IMR-90 (cell line): ENCODE data around the gene IL6ST. TPM values are rescaled to one million over a fixed set of nuclear protein-coding genes. Genes with fewer than 3 reads are reported as not detected.

Experiments
- ATAC-seq: fragments of 200-7000 bp; cut with Tn5 transposase; 2 replicates; pipeline ENCODE4 v1.9.1; 2020; ENCODE audit warnings: low read depth, mild to moderate bottlenecking, moderate library complexity
- BruUV-seq: library from RNA; stranded (reverse); fragments of 400-500 nt; replicated peaks from 2 replicates; lab custom pipeline; 2021; lab: Mats Ljungman, UMichigan
- CTCF ChIA-PET: fragments of 300-600 bp; formaldehyde crosslinking; extraction: SDS; loops from one replicate; lab custom pipeline; 2021; ENCODE audit warnings: antibody characterized with exemption; lab: Yijun Ruan, JAX
- POLR2A ChIA-PET: fragments of 300-600 bp; sonication (Branson Sonifier 250); formaldehyde crosslinking; loops from one replicate; lab custom pipeline; 2022; ENCODE audit warnings: antibody characterized with exemption; ENCODE audit not compliant: unreplicated experiment; lab: Charles Lee
- DNase-seq: peaks from one replicate; pipeline ENCODE4 v3.0.0; 2013
- H2AFZ ChIP-seq: replicated peaks from 2 replicates; pipeline ENCODE3; 2013; ENCODE audit warnings: low read length, mild to moderate bottlenecking; ENCODE audit not compliant: poor library complexity
- H2AK5ac ChIP-seq: 2 replicates; pipeline ENCODE4 v1.6.1; 2013; ENCODE audit warnings: low read depth, low read length, inconsistent platforms
- H2AK9ac ChIP-seq: replicated peaks from 2 replicates; pipeline ENCODE3; 2013; ENCODE audit warnings: mild to moderate bottlenecking, low read depth, low read length, moderate library complexity; ENCODE audit not compliant: poor library complexity
- H2BK120ac ChIP-seq: 2 replicates; pipeline ENCODE4 v1.6.1; 2013; ENCODE audit warnings: low read depth, low read length, inconsistent platforms
- H2BK15ac ChIP-seq: 3 replicates; pipeline ENCODE4 v1.6.1; 2013; ENCODE audit warnings: low read depth, low read length, inconsistent platforms
- H2BK20ac ChIP-seq: 2 replicates; pipeline ENCODE4 v1.6.1; 2013; ENCODE audit warnings: low read depth, mild to moderate bottlenecking, inconsistent platforms, low read length, moderate library complexity
- H2BK5ac ChIP-seq: 2 replicates; pipeline ENCODE4 v1.6.1; 2013; ENCODE audit warnings: mild to moderate bottlenecking, low read depth, low read length, inconsistent platforms; ENCODE audit not compliant: poor library complexity, severe bottlenecking
- H3K14ac ChIP-seq: replicated peaks from 2 replicates; pipeline ENCODE4 v1.6.1; 2013; ENCODE audit warnings: low read depth, low read length, inconsistent platforms
- H3K18ac ChIP-seq: 2 replicates; pipeline ENCODE4 v1.6.1; 2013; ENCODE audit warnings: low read depth, low read length, control low read depth
- H3K23ac ChIP-seq: 2 replicates; pipeline ENCODE4 v1.6.1; 2013; ENCODE audit warnings: low read depth, low read length, inconsistent platforms
- H3K27ac ChIP-seq: 2 replicates; pipeline ENCODE4 v1.5.1; 2013; ENCODE audit warnings: mild to moderate bottlenecking, control low read depth, low read length; ENCODE audit not compliant: insufficient read depth
- H3K27me3 ChIP-seq: 2 replicates; pipeline ENCODE4 v1.6.1; 2013; ENCODE audit warnings: low read length; ENCODE audit not compliant: control insufficient read depth, insufficient read depth
- H3K36me3 ChIP-seq: 2 replicates; pipeline ENCODE4 v1.6.1; 2013; ENCODE audit warnings: low read length, mixed read lengths; ENCODE audit not compliant: control insufficient read depth, insufficient read depth
- H3K4ac ChIP-seq: 2 replicates; pipeline ENCODE4 v1.6.1; 2013; ENCODE audit warnings: low read depth, low read length, inconsistent platforms
- H3K4me1 ChIP-seq: 2 replicates; pipeline ENCODE4 v1.6.1; 2013; ENCODE audit warnings: low read length, mixed read lengths; ENCODE audit not compliant: control insufficient read depth, insufficient read depth
- H3K4me2 ChIP-seq: 2 replicates; pipeline ENCODE4 v1.6.1; 2013; ENCODE audit warnings: low read depth, mild to moderate bottlenecking, control low read depth, low read length, moderate library complexity
- H3K4me3 ChIP-seq: 2 replicates; pipeline ENCODE4 v1.5.1; 2013; ENCODE audit warnings: low read depth, mild to moderate bottlenecking, control low read depth, low read length, moderate library complexity; ENCODE audit not compliant: insufficient read depth
- H3K56ac ChIP-seq: 2 replicates; pipeline ENCODE4 v1.6.1; 2013; ENCODE audit warnings: low read length, inconsistent platforms; ENCODE audit not compliant: insufficient read depth; ENCODE audit errors: extremely low read depth
- H3K79me1 ChIP-seq, 2 experiments: 2 replicates each; pipeline ENCODE4 v1.6.1; 2013; ENCODE audit warnings: low read length in 2 of 2, inconsistent platforms in 1 of 2, low read depth in 1 of 2
- H3K9ac ChIP-seq: 2 replicates; pipeline ENCODE4 v1.6.1; 2013; ENCODE audit warnings: low read depth, low read length, control low read depth
- H3K9me1 ChIP-seq: 2 replicates; pipeline ENCODE4 v1.6.1; 2013; ENCODE audit warnings: low read length, inconsistent platforms; ENCODE audit not compliant: insufficient read depth
- H3K9me3 ChIP-seq: 2 replicates; pipeline ENCODE4 v1.6.1; 2013; ENCODE audit warnings: low read length; ENCODE audit not compliant: control insufficient read depth, insufficient read depth
- H4K20me1 ChIP-seq: 2 replicates; pipeline ENCODE4 v1.6.1; 2013; ENCODE audit warnings: low read length, inconsistent platforms; ENCODE audit not compliant: insufficient read depth
- H4K5ac ChIP-seq: 2 replicates; pipeline ENCODE4 v1.6.1; 2013; ENCODE audit warnings: mild to moderate bottlenecking, low read depth, low read length, control low read depth
- H4K8ac ChIP-seq, 2 experiments: 2 replicates each; pipeline ENCODE4 v1.6.1; 2013; ENCODE audit warnings: low read depth in 2 of 2, low read length in 2 of 2, control low read depth in 1 of 2, inconsistent platforms in 1 of 2
- H4K91ac ChIP-seq: 2 replicates; pipeline ENCODE4 v1.6.1; 2013; ENCODE audit warnings: low read depth, low read length, inconsistent platforms; ENCODE audit not compliant: insufficient read depth
- BHLHE40 ChIP-seq: fragments of 150-350 bp; IDR thresholded peaks from 2 replicates; pipeline ENCODE4 v1.6.1; 2016; ENCODE audit warnings: mild to moderate bottlenecking, low read depth, low read length
- MAFK ChIP-seq: IDR thresholded peaks from 2 replicates; pipeline ENCODE4 v1.6.1; 2012; ENCODE audit warnings: low read depth, low read length, improper control_type of control experiment
- NFE2L2 ChIP-seq: fragments of 150-350 bp; IDR thresholded peaks from 2 replicates; pipeline ENCODE4 v1.6.1; 2016; ENCODE audit warnings: low read depth, mild to moderate bottlenecking, low read length
- WGBS, 2 experiments: methylation state at CpG; one replicate each; pipeline versions ENCODE4 v1.1.5 to v1.1.7; 2013; ENCODE audit warnings: missing lambda C conversion rate in 2 of 2; ENCODE audit not compliant: insufficient read length in 1 of 2; ENCODE audit errors: extremely low coverage in 2 of 2; 5-methylcytosine and 5-hydroxymethylcytosine counted together
- dilution Hi-C: fragments of 300-500 bp; cut with HindIII; formaldehyde crosslinking; loops from one replicate; pipeline ENCODE4 v1.14.3; 2018; ENCODE audit warnings: low sequenced_read_pairs; ENCODE audit not compliant: unreplicated experiment
- in situ Hi-C: fragments of 300-500 bp; cut with MboI; formaldehyde crosslinking; loops from 3 replicates; pipeline ENCODE4 v1.14.3; 2019; ENCODE audit warnings: low sequenced_read_pairs, inconsistent platforms, mixed read lengths
- intact Hi-C: fragments of 100-400 bp; cut with micrococcal nuclease; formaldehyde crosslinking; loops from 2 replicates; pipeline ENCODE4 v1.10.0; 2022
- polyA plus RNA-seq, 3 experiments: library from polyadenylated mRNA; depleted of rRNA; stranded (reverse); fragments of >200 nt; gene quantifications; 2 replicates each; pipeline ENCODE4 v1.2.3, GENCODE V29; 2012; ENCODE audit warnings: low replicate concordance in 1 of 3
- total RNA-seq: library from RNA; depleted of rRNA; stranded (reverse); fragments of >200 nt; gene quantifications from 2 replicates; pipeline ENCODE4 v1.2.3, GENCODE V29; 2012

The IL6ST gene
- total and polyA plus RNA-seq, 2 of the 4 experiments (the other 2 are of a cell fraction), result 90.6 to 506 TPM

- no peaks in the 10 kb centered on the region for H3K27me3 ChIP-seq
- intact Hi-C loops (no loop called here), in situ Hi-C loops (no loop called here), dilution Hi-C loops (no loop called here)
- no peak overlapping the region; the same call in 2 of the 3 replicates for H2BK15ac ChIP-seq
- no peak overlapping the region for H2BK5ac ChIP-seq
- no peak overlapping the region for H4K91ac ChIP-seq
- H4K20me1 ChIP-seq, result no peaks in the 10 kb centered on the region
- ChIA-PET POLR2A (no interaction called here), CTCF (no interaction called here)
- H4K5ac ChIP-seq, result 0 out of 2 replicates have a peak overlapping the region, but pooled peaks have one; percentile 55
- ATAC-seq (peak; percentile 83), DNase-seq (peak; percentile 62)
- 0 out of 2 replicates have a peak overlapping the region, but pooled peaks have one; percentile 6 for H3K4ac ChIP-seq
- H3K79me1 ChIP-seq, result no peaks in the 10 kb centered on the region
- H3K4me1 ChIP-seq, result peaks cover 5% of the 10 kb centered on the region
- WGBS, 2 experiments, result no CpG with 5 or more reads among the region's 2 CpGs
- H3K4me3 ChIP-seq, result no peak overlapping the region
- 0 out of 2 replicates have a peak, but pooled peaks cover 2% of the 10 kb centered on the region for H3K9me3 ChIP-seq
- H3K27ac ChIP-seq, result peak overlapping the region; percentile 74; the same call in 1 of the 2 replicates
- no peak overlapping the region for H3K23ac ChIP-seq
- peak overlapping the region; percentile 10 to 16; a peak in 1 of 4 replicates for H4K8ac ChIP-seq
- no peak overlapping the region; the same call in 1 of the 2 replicates for H2AK5ac ChIP-seq
- H3K9me1 ChIP-seq, result no peaks in the 10 kb centered on the region
- no peak overlapping the region for H2BK20ac ChIP-seq
- BruUV-seq, result no TSS peak
- TF ChIP-seq MAFK, result peak; percentile 50; the same call in 1 of the 2 replicates
- peak; percentile 39 for TF ChIP-seq BHLHE40
- no peak for TF ChIP-seq NFE2L2
- H3K56ac ChIP-seq, result no peak overlapping the region
- no peak overlapping the region for H3K9ac ChIP-seq
- no peak overlapping the region for H2AK9ac ChIP-seq
- peak overlapping the region; percentile 17; the same call in 1 of the 2 replicates for H2BK120ac ChIP-seq
- no peaks in the 10 kb centered on the region for H3K36me3 ChIP-seq
- H3K4me2 ChIP-seq, result no peak overlapping the region
- no peak overlapping the region for H3K14ac ChIP-seq
- peak overlapping the region; percentile 42 for H3K18ac ChIP-seq
- peak overlapping the region; percentile 6 for H2AFZ ChIP-seq
These were observed 8.4 kb upstream of the IL6ST start for GRCh38 chr5:56003179-56003578.
